Mesendoderm (in vitro differentiated cells): ENCODE measurements around the gene TRPV3.

Experiments
- DNase-seq: peaks from one replicate; pipeline ENCODE4 v3.0.0; 2013
- H2AK5ac ChIP-seq: 2 replicates; pipeline ENCODE4 v1.6.1; 2013; ENCODE audit warnings: low read length, inconsistent platforms
- H2BK120ac ChIP-seq: 2 replicates; pipeline ENCODE4 v1.6.1; 2013; ENCODE audit warnings: low read depth, mild to moderate bottlenecking, low read length, moderate library complexity, mixed read lengths
- H2BK15ac ChIP-seq: replicated peaks from 2 replicates; pipeline ENCODE4 v1.6.1; 2013; ENCODE audit warnings: low read depth, mild to moderate bottlenecking, moderate library complexity
- H2BK5ac ChIP-seq: 2 replicates; pipeline ENCODE4 v1.6.1; 2013; ENCODE audit warnings: low read length, inconsistent platforms
- H3K18ac ChIP-seq: 2 replicates; pipeline ENCODE4 v1.6.1; 2013; ENCODE audit warnings: mild to moderate bottlenecking, low read length, mixed read lengths
- H3K23ac ChIP-seq: one replicate; pipeline ENCODE4 v1.6.1; 2013; ENCODE audit warnings: low read length
- H3K27ac ChIP-seq: 2 replicates; pipeline ENCODE4 v1.5.1; 2013; ENCODE audit warnings: low read depth, mild to moderate bottlenecking, inconsistent platforms, low read length, moderate library complexity
- H3K27me3 ChIP-seq: 2 replicates; pipeline ENCODE4 v1.6.1; 2013; ENCODE audit warnings: low read length, control low read depth, mild to moderate bottlenecking, inconsistent platforms; ENCODE audit not compliant: insufficient read depth, poor library complexity
- H3K36me3 ChIP-seq: 2 replicates; pipeline ENCODE4 v1.6.1; 2013; ENCODE audit warnings: low read length, inconsistent platforms; ENCODE audit not compliant: control insufficient read depth, insufficient read depth
- H3K4ac ChIP-seq: one replicate; pipeline ENCODE4 v1.6.1; 2013; ENCODE audit warnings: low read depth, mild to moderate bottlenecking, low read length, moderate library complexity
- H3K4me1 ChIP-seq: 2 replicates; pipeline ENCODE4 v1.6.1; 2013; ENCODE audit warnings: low read depth, low read length, inconsistent platforms; ENCODE audit not compliant: control insufficient read depth
- H3K4me2 ChIP-seq: 2 replicates; pipeline ENCODE4 v1.6.1; 2013; ENCODE audit warnings: low read length
- H3K4me3 ChIP-seq: 2 replicates; pipeline ENCODE4 v1.5.1; 2013; ENCODE audit warnings: mild to moderate bottlenecking, low read length
- H3K56ac ChIP-seq: one replicate; pipeline ENCODE4 v1.6.1; 2013; ENCODE audit warnings: low read length
- H3K79me1 ChIP-seq: 2 replicates; pipeline ENCODE4 v1.6.1; 2013; ENCODE audit warnings: low read length, inconsistent platforms
- H3K79me2 ChIP-seq: 2 replicates; pipeline ENCODE4 v1.6.1; 2013; ENCODE audit warnings: mild to moderate bottlenecking, low read length; ENCODE audit not compliant: control insufficient read depth, insufficient read depth
- H3K9ac ChIP-seq: 2 replicates; pipeline ENCODE4 v1.6.1; 2013; ENCODE audit warnings: low read length, inconsistent platforms
- H4K5ac ChIP-seq: one replicate; pipeline ENCODE4 v1.6.1; 2013; ENCODE audit warnings: low read length
- H4K8ac ChIP-seq: one replicate; pipeline ENCODE4 v1.6.1; 2013; ENCODE audit warnings: low read depth, mild to moderate bottlenecking, control low read depth, low read length, moderate library complexity
- WGBS: extraction: QIAGEN DNeasy Blood & Tissue Kit; methylation state at CpG from one replicate; pipeline ENCODE4 v1.1.7; 2013; ENCODE audit warnings: low lambda C conversion rate, missing lambda C conversion rate; ENCODE audit not compliant: insufficient coverage; ENCODE audit errors: extremely low coverage; 5-methylcytosine and 5-hydroxymethylcytosine counted together

Gene TRPV3

DNA sequence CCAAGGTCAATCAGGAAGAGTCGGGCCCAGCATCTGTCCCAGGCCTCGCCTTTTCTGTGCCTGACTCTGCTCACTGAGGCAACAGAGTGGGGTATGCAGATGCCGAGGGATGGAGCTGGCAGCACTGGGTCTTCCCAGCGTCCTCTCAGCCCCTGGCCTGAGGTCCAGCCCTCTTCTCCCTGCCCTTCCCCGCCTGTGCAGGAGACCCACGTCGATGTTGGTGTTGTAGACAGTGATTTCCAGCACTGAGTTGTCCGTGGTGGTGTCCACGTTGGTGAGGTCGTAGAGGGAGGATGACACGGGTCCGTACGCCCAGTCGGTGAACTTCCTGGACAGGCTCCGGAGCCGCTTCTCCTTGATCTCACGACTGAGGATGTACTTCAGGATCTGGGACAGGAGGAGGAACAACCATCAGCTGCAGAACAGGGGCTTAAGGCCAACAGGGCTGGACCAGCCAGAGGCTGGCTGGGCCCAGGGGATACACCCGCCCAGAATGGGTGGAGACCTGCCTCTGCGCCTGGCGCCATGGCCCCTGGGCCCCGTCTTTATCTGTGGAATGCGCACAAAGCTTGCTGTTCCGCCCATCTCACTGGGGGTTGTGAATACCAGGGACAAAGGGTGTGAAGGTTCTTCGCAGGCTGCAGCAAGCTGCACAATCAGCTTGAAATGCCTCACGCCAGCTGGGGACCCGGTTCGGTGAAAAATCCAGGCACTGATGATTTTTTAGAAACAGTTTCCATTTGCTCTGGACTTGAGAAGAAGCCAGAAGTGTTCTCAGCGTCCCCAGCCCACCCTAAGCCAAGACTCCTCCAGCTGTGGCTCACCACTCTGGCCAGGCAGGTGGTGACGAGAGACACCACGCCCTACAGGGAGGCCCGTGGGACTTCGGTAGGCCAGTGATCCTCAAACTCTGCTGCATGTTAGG lies 27.5 kb downstream of the TRPV3 start:
- no peaks in the 10 kb centered on the region for H3K79me2 ChIP-seq
- peak overlapping the region; percentile 80 for H3K56ac ChIP-seq
- H3K4me3 ChIP-seq: no peak overlapping the region
- DNase-seq: peak; percentile 99
- H3K4me1 ChIP-seq: peaks cover 12% of the 10 kb centered on the region
- peak overlapping the region; percentile 83 for H2BK120ac ChIP-seq
- H3K27me3 ChIP-seq: no peaks in the 10 kb centered on the region
- no CpG with 5 or more reads among the region's 32 CpGs for WGBS
- peak overlapping the region; percentile 1 for H3K18ac ChIP-seq
- H3K79me1 ChIP-seq: no peaks in the 10 kb centered on the region
- no peak overlapping the region for H3K4ac ChIP-seq
- peak overlapping the region; percentile 86 for H3K27ac ChIP-seq
- H3K36me3 ChIP-seq: no peaks in the 10 kb centered on the region
- no peak overlapping the region for H2BK15ac ChIP-seq
- peak overlapping the region; percentile 47 for H2AK5ac ChIP-seq
- no peak overlapping the region for H3K4me2 ChIP-seq
- peak overlapping the region; percentile 4 for H3K9ac ChIP-seq
- H2BK5ac ChIP-seq: peak overlapping the region; percentile 90
- H3K23ac ChIP-seq: peak overlapping the region; percentile 48
- no peak overlapping the region for H4K5ac ChIP-seq
- H4K8ac ChIP-seq: no peak overlapping the region

DNA sequence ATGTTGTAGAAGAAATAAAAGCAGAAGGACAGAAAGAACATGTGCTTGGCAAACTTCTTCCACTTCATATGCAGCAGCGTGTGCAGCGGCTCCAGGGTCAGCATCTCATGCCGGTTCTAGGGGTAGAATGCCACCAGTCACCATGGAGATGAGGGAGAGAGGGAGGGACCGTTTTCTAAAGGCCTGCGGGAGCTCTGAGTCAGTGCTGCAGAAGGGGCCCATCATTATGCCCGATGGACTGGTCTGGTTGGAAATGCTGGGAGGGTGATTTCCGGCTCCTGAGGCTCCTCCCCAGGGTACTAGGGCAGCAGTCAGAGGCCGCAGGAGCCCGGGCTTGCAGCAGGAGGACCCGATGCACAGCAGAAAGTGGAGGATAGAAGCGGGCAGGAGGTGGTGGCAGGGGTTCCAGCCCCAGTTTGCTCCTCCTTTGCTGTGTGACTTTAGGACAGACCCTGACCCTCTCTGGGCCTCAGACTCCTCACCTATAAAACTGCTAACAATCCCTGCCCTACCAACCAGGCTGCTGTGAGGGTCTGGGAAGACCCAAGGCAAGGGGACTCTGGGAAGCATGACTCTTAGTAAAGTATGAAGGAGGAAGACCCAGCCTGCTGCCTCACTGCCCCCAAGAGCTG lies 28.6 kb downstream of the TRPV3 start:
- no CpG with 5 or more reads among the region's 11 CpGs for WGBS
- H3K4me2 ChIP-seq: no peak overlapping the region
- H3K27me3 ChIP-seq: no peaks in the 10 kb centered on the region
- DNase-seq: peak; percentile 45
- H3K27ac ChIP-seq: no peak overlapping the region
- no peak overlapping the region for H3K4ac ChIP-seq
- H3K4me3 ChIP-seq: no peak overlapping the region
- no peak overlapping the region for H2BK15ac ChIP-seq
- no peak overlapping the region for H3K18ac ChIP-seq
- H3K4me1 ChIP-seq: peaks cover 12% of the 10 kb centered on the region
- no peaks in the 10 kb centered on the region for H3K79me2 ChIP-seq
- H3K36me3 ChIP-seq: no peaks in the 10 kb centered on the region
- H2BK5ac ChIP-seq: no peak overlapping the region
- H2AK5ac ChIP-seq: peak overlapping the region; percentile 48
- H3K23ac ChIP-seq: no peak overlapping the region
- no peak overlapping the region for H3K9ac ChIP-seq
- H2BK120ac ChIP-seq: no peak overlapping the region
- H3K56ac ChIP-seq: peak overlapping the region; percentile 60
- no peak overlapping the region for H4K5ac ChIP-seq
- H4K8ac ChIP-seq: no peak overlapping the region
- no peaks in the 10 kb centered on the region for H3K79me1 ChIP-seq

- no peak overlapping the region for H2AK5ac ChIP-seq
- no peak overlapping the region for H3K18ac ChIP-seq
- H2BK120ac ChIP-seq: peak overlapping the region; percentile 17
- DNase-seq: no peak
- no peak overlapping the region for H3K4ac ChIP-seq
- H3K27me3 ChIP-seq: no peaks in the 10 kb centered on the region
- no peaks in the 10 kb centered on the region for H3K79me1 ChIP-seq
- H2BK15ac ChIP-seq: no peak overlapping the region
- no peak overlapping the region for H4K8ac ChIP-seq
- WGBS: no CpG with 5 or more reads among the region's 14 CpGs
- no peak overlapping the region for H4K5ac ChIP-seq
- H3K23ac ChIP-seq: no peak overlapping the region
- no peak overlapping the region for H2BK5ac ChIP-seq
- no peaks in the 10 kb centered on the region for H3K36me3 ChIP-seq
- H3K9ac ChIP-seq: no peak overlapping the region
- H3K4me3 ChIP-seq: no peak overlapping the region
- H3K4me2 ChIP-seq: no peak overlapping the region
- no peak overlapping the region for H3K56ac ChIP-seq
- H3K4me1 ChIP-seq: peaks cover 12% of the 10 kb centered on the region
- H3K27ac ChIP-seq: no peak overlapping the region
- H3K79me2 ChIP-seq: no peaks in the 10 kb centered on the region
Observed at GRCh38 chr17:3528403-3528851, 29.2 kb downstream of the TRPV3 start.

GRCh38 chr17:3527896-3528295 lies 29.7 kb downstream of the TRPV3 start:
- Histone ChIP-seq H2BK15ac (no peak overlapping the region), H3K23ac (no peak overlapping the region), H3K4me1 (peaks cover 12% of the 10 kb centered on the region), H3K79me1 (no peaks in the 10 kb centered on the region), H4K5ac (no peak overlapping the region), H3K4me3 (no peak overlapping the region), H3K4ac (no peak overlapping the region), H4K8ac (no peak overlapping the region), H3K79me2 (no peaks in the 10 kb centered on the region), H3K27ac (no peak overlapping the region), H2AK5ac (no peak overlapping the region), H3K4me2 (no peak overlapping the region), H3K18ac (no peak overlapping the region), H3K36me3 (no peaks in the 10 kb centered on the region), H2BK120ac (no peak overlapping the region), H3K27me3 (no peaks in the 10 kb centered on the region), H2BK5ac (no peak overlapping the region), H3K56ac (no peak overlapping the region), H3K9ac (no peak overlapping the region)
- no CpG with 5 or more reads among the region's 8 CpGs for WGBS
- no peak for DNase-seq

GRCh38 chr17:3527468-3527867 lies 30.1 kb downstream of the TRPV3 start:
- Histone ChIP-seq H3K36me3 (no peaks in the 10 kb centered on the region), H2BK15ac (no peak overlapping the region), H3K4me3 (no peak overlapping the region), H3K79me2 (no peaks in the 10 kb centered on the region), H3K4me1 (peaks cover 12% of the 10 kb centered on the region), H3K79me1 (no peaks in the 10 kb centered on the region), H2AK5ac (no peak overlapping the region), H4K8ac (no peak overlapping the region), H3K27me3 (no peaks in the 10 kb centered on the region), H3K4me2 (no peak overlapping the region), H3K4ac (no peak overlapping the region), H3K18ac (no peak overlapping the region), H3K23ac (no peak overlapping the region), H3K27ac (no peak overlapping the region), H4K5ac (no peak overlapping the region), H3K9ac (no peak overlapping the region), H2BK5ac (no peak overlapping the region), H3K56ac (no peak overlapping the region), H2BK120ac (no peak overlapping the region)
- WGBS: 100% methylated on average over 2 of the region's 5 CpGs
- no peak for DNase-seq
